ENCODE measurements around the gene NEK7.
"Not testable (repeated sequence)": the region's sequence is repeated elsewhere in the genome, so short reads cannot be mapped to it uniquely, and the experiment has no call there.

The NEK7 gene

GRCh38 chr1:198173832-198174231 lies 17.0 kb downstream of the NEK7 start:
- no peak for DNase-seq

GRCh38 chr1:198174297-198174696 lies 17.5 kb downstream of the NEK7 start:
- no peak for DNase-seq

GRCh38 chr1:198175423-198176170 lies 18.8 kb downstream of the NEK7 start:
- DNase-seq = no peak

GRCh38 chr1:198176179-198176578 lies 19.4 kb downstream of the NEK7 start:
- no peak for DNase-seq

- DNase-seq = no peak
Observed at GRCh38 chr1:198177546-198177945, 20.7 kb downstream of the NEK7 start.

- DNase-seq = no peak
Observed at GRCh38 chr1:198178615-198179014, 21.8 kb downstream of the NEK7 start.

- no peak for DNase-seq
Observed at GRCh38 chr1:198179556-198179981, 22.8 kb downstream of the NEK7 start.

- DNase-seq = no peak
Observed at GRCh38 chr1:198183605-198184004, 26.8 kb downstream of the NEK7 start.

- no peak for DNase-seq
Observed at GRCh38 chr1:198184516-198184915, 27.7 kb downstream of the NEK7 start.

GRCh38 chr1:198185146-198185545 lies 28.3 kb downstream of the NEK7 start:
- DNase-seq = no peak

GRCh38 chr1:198185759-198186158 lies 29.0 kb downstream of the NEK7 start:
- DNase-seq = no peak

- DNase-seq = no peak
Observed at GRCh38 chr1:198186916-198187580, 30.2 kb downstream of the NEK7 start.

- DNase-seq = no peak
Observed at GRCh38 chr1:198187973-198188588, 31.3 kb downstream of the NEK7 start.

- DNase-seq = no peak
Observed at GRCh38 chr1:198191117-198191516, 34.3 kb downstream of the NEK7 start.

- DNase-seq = not testable (repeated sequence)
Observed at GRCh38 chr1:198193871-198194270, 37.1 kb downstream of the NEK7 start.

- no peak for DNase-seq
Observed at GRCh38 chr1:198196630-198197029, 39.8 kb downstream of the NEK7 start.

- no peak for DNase-seq
Observed at GRCh38 chr1:198197285-198197684, 40.5 kb downstream of the NEK7 start.

GRCh38 chr1:198199105-198199504 lies 42.3 kb downstream of the NEK7 start:
- no peak for DNase-seq

- no peak for DNase-seq
Observed at GRCh38 chr1:198201956-198202784, 45.4 kb downstream of the NEK7 start.

GRCh38 chr1:198203434-198203833 lies 46.6 kb downstream of the NEK7 start:
- no peak for DNase-seq

GRCh38 chr1:198205016-198205684 lies 48.4 kb downstream of the NEK7 start:
- DNase-seq = no peak

GRCh38 chr1:198206292-198206691 lies 49.5 kb downstream of the NEK7 start:
- DNase-seq = no peak

- no peak for DNase-seq
Observed at GRCh38 chr1:198211696-198212095, 54.9 kb downstream of the NEK7 start.

Data from NCI-H1092 treated with DMSO at 0.1 percent for 48 hours (cell line).